GM12865 (cell line): ENCODE data around the gene SYNDIG1.

Experiments used
- DNase-seq: peaks from one replicate; pipeline ENCODE4 v3.0.0; 2010; ENCODE audit warnings: low read depth
- H3K4me3 ChIP-seq: 2 replicates; pipeline ENCODE4 v1.5.1; 2011; ENCODE audit warnings: mild to moderate bottlenecking, low read depth, low read length, control low read depth
- CTCF ChIP-seq: IDR thresholded peaks from 2 replicates; pipeline ENCODE4 v1.5.1; 2011; ENCODE audit warnings: low read length, control low read depth, low read depth, inconsistent platforms; ENCODE audit not compliant: insufficient read depth; ENCODE audit errors: missing control alignments

SYNDIG1 gene

GRCh38 chr20:24691901-24692351 lies 222.5 kb downstream of the SYNDIG1 start:
- no peak for TF ChIP-seq CTCF
- no peak overlapping the region for H3K4me3 ChIP-seq
- DNase-seq = no peak

DNA sequence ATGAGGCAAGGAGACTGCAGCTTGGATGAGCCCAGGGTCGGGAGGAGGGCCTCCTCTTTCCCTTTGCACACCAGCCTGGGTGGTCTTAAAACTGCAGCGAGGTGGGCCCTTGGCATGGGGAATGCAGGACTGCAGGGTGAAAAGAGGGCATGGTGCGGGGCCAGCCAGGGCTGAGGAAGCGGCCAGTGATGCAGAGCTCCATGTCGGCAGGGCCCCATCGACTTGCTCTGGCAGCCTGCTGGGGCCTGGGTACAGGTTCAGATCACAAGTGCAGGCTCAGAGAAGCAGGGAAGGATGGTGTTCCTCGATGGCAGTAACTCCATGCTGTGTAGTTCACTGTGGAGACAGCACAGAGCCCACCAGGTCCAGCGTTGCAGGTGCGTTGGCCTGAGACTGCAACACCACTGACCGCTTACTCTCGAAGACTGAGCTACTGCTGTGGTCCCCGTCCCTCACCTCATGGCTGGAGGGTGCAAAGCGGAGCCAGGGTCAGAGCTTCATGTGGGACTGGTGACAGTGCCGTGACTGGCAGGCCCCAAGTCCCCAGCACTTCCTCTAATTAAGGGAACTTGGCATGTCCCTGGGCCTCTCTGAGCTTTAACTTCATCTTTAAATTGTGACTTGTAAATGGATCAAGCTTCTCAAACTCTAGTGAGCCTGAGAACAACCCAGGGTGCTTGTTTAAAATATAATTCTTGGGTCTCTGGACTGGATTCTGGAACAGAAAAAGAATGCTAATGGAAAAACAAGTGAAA lies 223.2 kb downstream of the SYNDIG1 start:
- no peak for TF ChIP-seq CTCF
- H3K4me3 ChIP-seq = no peak overlapping the region
- DNase-seq = no peak

DNA sequence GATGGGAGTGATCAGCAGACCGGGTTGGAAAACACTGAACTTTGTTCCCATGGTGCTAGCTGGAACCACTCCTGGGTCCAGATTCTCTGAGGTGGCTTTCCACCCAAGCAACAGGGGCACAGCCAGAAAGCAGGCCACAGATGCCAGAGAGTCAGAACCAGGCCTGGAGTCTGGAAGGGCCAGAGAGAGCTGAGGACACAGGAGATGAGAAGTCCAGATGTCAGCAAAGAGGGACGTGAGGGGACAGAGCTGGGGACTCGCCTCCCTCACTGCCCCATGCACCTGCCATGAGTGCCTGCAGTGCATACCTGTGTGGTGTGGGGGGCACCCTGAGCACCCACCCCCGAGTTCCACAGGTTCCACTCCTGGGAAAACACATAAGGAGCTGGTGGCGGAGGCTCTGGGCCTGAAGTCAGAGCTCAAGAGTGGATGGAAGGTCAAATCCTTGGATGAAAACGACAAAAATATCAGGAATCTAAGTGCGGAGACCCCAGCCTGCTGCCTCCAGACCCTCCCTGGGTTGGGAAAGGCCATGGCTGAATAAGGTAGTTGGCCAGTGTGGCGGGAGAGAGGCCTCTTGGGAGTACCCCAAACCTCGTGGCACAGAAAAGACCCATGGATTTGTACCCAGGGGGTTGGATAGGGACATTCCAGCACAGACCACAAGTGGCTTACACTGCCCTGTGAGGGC lies 224.2 kb downstream of the SYNDIG1 start:
- no peak for DNase-seq
- H3K4me3 ChIP-seq = no peak overlapping the region
- TF ChIP-seq CTCF = no peak

DNA sequence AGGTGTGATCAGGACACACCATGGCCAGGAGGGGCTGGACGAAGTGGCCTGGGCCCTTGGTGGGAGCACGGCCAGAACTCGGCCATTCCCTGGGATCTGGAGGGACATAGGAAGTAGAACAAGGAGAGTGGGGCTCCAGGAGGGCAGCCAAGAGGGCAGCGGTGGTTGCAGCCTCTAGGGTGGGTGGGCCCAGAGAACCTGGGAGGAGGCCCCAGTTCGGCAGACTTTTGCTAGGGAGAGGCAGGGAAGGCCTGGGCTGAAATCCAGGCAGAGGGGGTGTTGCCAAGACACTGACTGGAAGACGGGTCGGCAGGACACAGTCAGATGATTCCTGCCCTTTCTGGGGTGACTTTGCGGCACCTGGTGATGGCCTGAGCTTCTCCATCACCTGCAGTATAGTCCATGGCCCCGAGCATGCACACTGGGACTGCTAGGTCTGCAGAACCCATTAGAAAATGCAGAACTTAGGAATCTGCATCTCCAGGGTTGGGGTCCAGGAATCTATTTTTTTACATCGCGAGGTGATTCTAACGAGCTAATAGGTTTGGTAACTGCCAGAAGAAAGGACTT lies 224.8 kb downstream of the SYNDIG1 start:
- no peak for TF ChIP-seq CTCF
- no peak for DNase-seq

DNA sequence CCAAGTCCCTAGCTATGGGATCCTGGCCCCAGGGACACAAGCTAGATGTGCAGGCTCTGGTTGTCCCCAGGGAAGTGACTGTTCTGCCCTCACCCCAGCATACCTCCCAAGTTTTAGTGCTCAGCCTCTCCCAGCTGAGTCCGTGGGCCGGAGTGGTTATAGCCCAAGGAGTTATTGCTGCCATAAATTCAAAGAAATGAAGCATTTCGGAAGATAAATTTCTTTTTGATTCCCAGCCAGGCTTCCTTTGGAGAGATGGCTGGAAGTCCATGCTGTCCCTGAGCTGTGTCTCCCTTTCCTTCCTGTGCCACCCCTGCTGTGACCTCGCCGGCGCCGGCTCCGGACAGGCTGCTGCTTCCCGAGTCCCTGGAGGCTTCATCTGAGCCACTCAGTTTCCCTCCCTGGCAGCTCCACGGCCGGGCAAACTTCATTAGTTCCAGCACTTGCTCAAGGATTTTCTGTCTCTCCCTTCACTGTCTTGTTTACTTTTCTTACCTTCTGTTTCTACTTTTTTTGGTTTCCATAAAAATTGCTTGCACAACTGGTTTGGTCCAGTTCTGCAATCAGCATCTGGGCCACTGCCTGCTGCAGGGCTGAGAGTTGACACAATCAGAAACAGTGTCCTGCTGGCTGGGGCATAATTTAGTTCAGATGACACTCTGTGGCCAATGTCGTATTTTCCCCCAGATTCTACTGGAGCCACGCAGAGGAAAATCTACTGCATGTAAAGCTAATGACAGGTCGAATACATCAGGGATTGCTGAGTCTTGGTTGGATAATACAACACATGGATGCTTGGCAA lies 225.5 kb downstream of the SYNDIG1 start:
- DNase-seq = no peak
- H3K4me3 ChIP-seq = no peak overlapping the region
- TF ChIP-seq CTCF = no peak

More for the DNA sequence above, 224.8 kb downstream of the SYNDIG1 start:
- no peak overlapping the region for H3K4me3 ChIP-seq

GRCh38 chr20:24695529-24696225 lies 226.2 kb downstream of the SYNDIG1 start:
- TF ChIP-seq CTCF = no peak
- no peak for DNase-seq
- H3K4me3 ChIP-seq = no peak overlapping the region
